HG03097 (cell line): ENCODE measurements around the gene DDX46.
"Not testable (repeated sequence)": the region's sequence is repeated elsewhere in the genome, so short reads cannot be mapped to it uniquely, and the experiment has no call there.

Experiments used
- ATAC-seq: cut with Tn5 transposase; IDR thresholded peaks from one replicate; pipeline ENCODE4 v1.9.1; 2021; ENCODE audit not compliant: unreplicated experiment, low FRiP score

Gene DDX46

GRCh38 chr5:134784946-134785620, 26.5 kb downstream of the DDX46 start:
- no peak for ATAC-seq

GRCh38 chr5:134787692-134788091, 29.1 kb downstream of the DDX46 start:
- ATAC-seq = no peak

GRCh38 chr5:134791580-134791979, 33.0 kb downstream of the DDX46 start:
- no peak for ATAC-seq

- ATAC-seq = no peak
Observed at GRCh38 chr5:134792286-134792685, 33.7 kb downstream of the DDX46 start.

- ATAC-seq = no peak
Observed at GRCh38 chr5:134793111-134793510, 34.5 kb downstream of the DDX46 start.

- ATAC-seq = no peak
Observed at GRCh38 chr5:134794082-134794481, 35.5 kb downstream of the DDX46 start.

GRCh38 chr5:134794819-134795218, 36.2 kb downstream of the DDX46 start:
- no peak for ATAC-seq

GRCh38 chr5:134798468-134798867, 39.9 kb downstream of the DDX46 start:
- ATAC-seq = no peak

GRCh38 chr5:134803821-134804220, 45.2 kb downstream of the DDX46 start:
- no peak for ATAC-seq

- ATAC-seq = no peak
Observed at GRCh38 chr5:134813407-134813806, 54.8 kb downstream of the DDX46 start.

- no peak for ATAC-seq
Observed at GRCh38 chr5:134813827-134814226, 55.2 kb downstream of the DDX46 start.

GRCh38 chr5:134817006-134817405, 58.4 kb downstream of the DDX46 start:
- ATAC-seq = no peak

- no peak for ATAC-seq
Observed at GRCh38 chr5:134818776-134819175, 60.2 kb downstream of the DDX46 start.

- no peak for ATAC-seq
Observed at GRCh38 chr5:134819407-134819963, 60.9 kb downstream of the DDX46 start.

- ATAC-seq = no peak
Observed at GRCh38 chr5:134821841-134822240, 63.3 kb downstream of the DDX46 start.

- no peak for ATAC-seq
Observed at GRCh38 chr5:134824681-134825080, 66.1 kb downstream of the DDX46 start.

- ATAC-seq = no peak
Observed at GRCh38 chr5:134825212-134825611, 66.6 kb downstream of the DDX46 start.

GRCh38 chr5:134833340-134834032, 74.9 kb downstream of the DDX46 start:
- no peak for ATAC-seq

GRCh38 chr5:134835623-134836022, 77.0 kb downstream of the DDX46 start:
- no peak for ATAC-seq

GRCh38 chr5:134837530-134838181, 79.1 kb downstream of the DDX46 start:
- no peak for ATAC-seq

- not testable (repeated sequence) for ATAC-seq
Observed at GRCh38 chr5:134838361-134838760, 79.8 kb downstream of the DDX46 start.
